Natural killer cell treated with Interleukin-12 subunit alpha and Interleukin-12 subunit beta and Interleukin-15 and Interleukin-18, amount 100 ng/mL, for 72 hours (primary cell): ENCODE results near the gene ATP5MC3. TPM values are rescaled to one million over a fixed set of nuclear protein-coding genes. Genes with fewer than 3 reads are reported as not detected.

ENCODE experiments used
- ATAC-seq, 2 donors: fragments of 150-1000 bp; cut with Tn5 transposase in 1 of 2; sonication (Bioruptor Pico), chemical (Tn5 transposase) in 1 of 2; 2 replicates each; pipeline ENCODE4 v1.10.0; 2021
- DNase-seq: peaks from one replicate; pipeline ENCODE4 v3.0.0; 2022; ENCODE audit warnings: low spot score
- H3K27ac Mint-ChIP-seq, 2 donors: 1 replicate in 1 of 2; 2 replicates in 1 of 2; pipeline ENCODE4 v1.8.0; 2022; ENCODE audit warnings: mixed read lengths in 2 of 2, mild to moderate bottlenecking in 1 of 2, moderate library complexity in 1 of 2
- H3K27me3 Mint-ChIP-seq, 2 donors: 1 replicate in 1 of 2; 2 replicates in 1 of 2; pipeline ENCODE4 v1.8.0; 2022; ENCODE audit warnings: mixed read lengths in 2 of 2
- H3K36me3 Mint-ChIP-seq: one replicate; pipeline ENCODE4 v1.8.0; 2022; ENCODE audit warnings: mixed read lengths
- H3K4me1 Mint-ChIP-seq, 2 donors: 1 replicate in 1 of 2; 2 replicates in 1 of 2; pipeline ENCODE4 v1.8.0; 2022; ENCODE audit warnings: low read depth in 2 of 2, mixed read lengths in 2 of 2, mild to moderate bottlenecking in 1 of 2
- H3K4me3 Mint-ChIP-seq: one replicate; pipeline ENCODE4 v1.8.0; 2022; ENCODE audit warnings: mixed read lengths
- H3K9me3 Mint-ChIP-seq: 2 replicates; pipeline ENCODE4 v1.8.0; 2022; ENCODE audit warnings: mixed read lengths
- total RNA-seq, 2 donors: library from RNA; stranded (reverse); gene quantifications; one replicate each; pipeline ENCODE4 v1.2.3, GENCODE V29; 2022

ATP5MC3 gene
- total RNA-seq, 2 donors from 2014 or later, result 226 to 254 TPM

- DNase-seq (no peak), ATAC-seq (no peak)
- H3K36me3 Mint-ChIP-seq, result no peaks in the 10 kb centered on the region
- no peak overlapping the region for H3K27ac Mint-ChIP-seq
- no peaks in the 10 kb centered on the region for H3K27me3 Mint-ChIP-seq
- H3K4me1 Mint-ChIP-seq, result peaks cover 22 to 23% of the 10 kb centered on the region in 2 donors
- no peaks in the 10 kb centered on the region for H3K9me3 Mint-ChIP-seq
- H3K4me3 Mint-ChIP-seq, result no peak overlapping the region
Observed at GRCh38 chr2:175158894-175159293, 22.6 kb downstream of the ATP5MC3 start.

GRCh38 chr2:175156534-175156933, 25.0 kb downstream of the ATP5MC3 start:
- H3K36me3 Mint-ChIP-seq, result no peaks in the 10 kb centered on the region
- no peak for ATAC-seq
- peaks cover 30 to 40% of the 10 kb centered on the region in 2 donors for H3K4me1 Mint-ChIP-seq
- no peak overlapping the region for H3K4me3 Mint-ChIP-seq
- H3K27me3 Mint-ChIP-seq, result no peaks in the 10 kb centered on the region
- H3K9me3 Mint-ChIP-seq, result no peaks in the 10 kb centered on the region
- no peak for DNase-seq
- H3K27ac Mint-ChIP-seq, result no peak overlapping the region

- H3K9me3 Mint-ChIP-seq, result no peaks in the 10 kb centered on the region
- peak overlapping the region; percentile 77 for H3K4me3 Mint-ChIP-seq
- no peaks in the 10 kb centered on the region for H3K27me3 Mint-ChIP-seq
- peaks cover under 1% of the 10 kb centered on the region for H3K36me3 Mint-ChIP-seq
- peak; percentile 84 to 96 for ATAC-seq
- peak overlapping the region; percentile 47 to 82 for H3K27ac Mint-ChIP-seq
- DNase-seq, result no peak
- peaks cover 29 to 44% of the 10 kb centered on the region in 2 donors for H3K4me1 Mint-ChIP-seq
Observed at GRCh38 chr2:175154661-175155082, 26.8 kb downstream of the ATP5MC3 start.

DNA sequence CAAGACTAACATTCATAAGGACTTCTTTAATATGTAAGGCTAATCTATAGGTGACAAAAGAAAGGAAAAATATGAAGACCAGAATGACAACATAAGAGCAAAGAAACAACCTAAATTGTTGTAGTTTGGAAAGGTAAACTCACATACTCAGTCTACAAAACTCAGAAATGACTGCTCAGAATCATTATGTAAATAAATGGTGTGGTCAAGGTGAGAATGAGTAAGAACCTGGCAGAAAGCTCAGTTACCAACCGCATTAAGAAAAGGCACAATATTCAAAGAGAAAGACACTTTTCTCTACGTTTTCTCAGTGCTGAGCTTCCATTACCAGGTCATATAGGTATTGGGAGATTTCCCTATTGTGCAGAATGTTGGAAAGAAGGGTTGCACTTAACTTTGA, 29.3 kb downstream of the ATP5MC3 start:
- Mint-ChIP-seq H3K4me3 (no peak overlapping the region), H3K27me3 (no peaks in the 10 kb centered on the region), H3K27ac (no peak overlapping the region), H3K36me3 (peaks cover 7% of the 10 kb centered on the region), H3K4me1 (peaks cover 38 to 51% of the 10 kb centered on the region in 2 donors), H3K9me3 (no peaks in the 10 kb centered on the region)
- ATAC-seq (peak; percentile 61 to 74), DNase-seq (no peak)

DNA sequence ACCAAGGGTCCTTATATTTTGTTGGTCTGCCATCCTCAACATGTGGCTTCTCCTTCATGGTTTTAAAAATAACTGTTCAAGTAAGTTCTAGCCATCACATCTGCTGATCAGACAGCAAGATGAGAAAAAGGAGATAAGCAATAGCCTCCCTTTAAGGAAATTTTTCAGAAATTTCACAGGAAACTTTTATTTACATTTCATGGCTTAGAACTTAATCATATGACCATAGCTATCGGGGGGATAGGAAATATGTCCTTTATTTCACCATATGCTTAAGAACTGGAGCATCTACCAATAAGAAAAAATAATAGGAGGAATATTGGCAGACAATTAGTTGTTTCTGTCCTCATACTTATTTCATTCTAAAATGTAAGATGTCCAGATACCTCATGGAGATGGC, 29.7 kb downstream of the ATP5MC3 start:
- DNase-seq, result no peak
- Mint-ChIP-seq H3K9me3 (no peaks in the 10 kb centered on the region), H3K36me3 (peaks cover 7% of the 10 kb centered on the region), H3K27me3 (no peaks in the 10 kb centered on the region), H3K27ac (no peak overlapping the region), H3K4me3 (no peak overlapping the region), H3K4me1 (peaks cover 34 to 46% of the 10 kb centered on the region in 2 donors)
- ATAC-seq, result no peak

DNA sequence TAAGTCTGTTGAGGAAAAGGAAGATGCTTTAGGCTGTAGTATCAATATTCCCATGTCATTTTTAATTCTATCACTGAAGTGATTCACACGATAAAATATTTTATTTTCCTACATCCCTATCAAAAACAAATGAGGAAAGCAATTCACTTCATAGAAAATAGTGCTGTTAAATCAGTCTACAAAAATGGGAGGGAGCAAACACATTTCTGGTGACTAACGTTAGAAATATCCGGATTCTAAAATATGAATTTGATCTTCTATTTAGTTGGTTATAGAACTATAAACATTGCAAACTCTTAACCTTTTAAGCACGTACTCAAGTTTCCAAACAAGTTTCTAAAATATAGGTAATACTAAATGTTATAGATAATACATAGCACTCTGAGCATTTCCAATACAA, 34.3 kb downstream of the ATP5MC3 start:
- H3K4me3 Mint-ChIP-seq, result no peak overlapping the region
- no peaks in the 10 kb centered on the region for H3K27me3 Mint-ChIP-seq
- H3K27ac Mint-ChIP-seq, result no peak overlapping the region
- DNase-seq (no peak), ATAC-seq (no peak)
- no peaks in the 10 kb centered on the region for H3K9me3 Mint-ChIP-seq
- peaks cover 7% of the 10 kb centered on the region for H3K36me3 Mint-ChIP-seq
- peaks cover 32 to 36% of the 10 kb centered on the region in 2 donors for H3K4me1 Mint-ChIP-seq

DNA sequence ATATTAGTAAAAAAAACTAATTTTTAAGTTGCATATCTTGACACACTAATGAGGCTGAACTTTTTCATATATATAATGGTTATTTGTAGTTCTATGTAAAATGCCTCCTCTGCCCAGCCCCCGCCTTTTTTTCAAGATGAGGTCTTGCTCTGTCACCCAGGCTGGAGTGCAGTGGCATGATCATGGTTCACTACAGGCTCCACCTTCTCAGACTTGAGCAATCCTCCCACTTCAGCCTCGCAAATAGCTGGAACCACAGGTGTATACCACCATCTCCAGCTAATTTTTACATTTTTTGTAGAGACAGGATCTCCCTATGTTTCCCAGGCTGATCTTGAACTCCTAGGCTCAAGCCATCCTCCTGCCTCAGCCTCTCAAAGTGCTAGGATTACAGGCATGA, 37.8 kb downstream of the ATP5MC3 start:
- Mint-ChIP-seq H3K36me3 (no peaks in the 10 kb centered on the region), H3K27me3 (no peaks in the 10 kb centered on the region), H3K4me1 (peaks cover 21 to 33% of the 10 kb centered on the region in 2 donors), H3K4me3 (no peak overlapping the region), H3K9me3 (no peaks in the 10 kb centered on the region), H3K27ac (peak overlapping the region in 1 of 2 donors; percentile 17)
- ATAC-seq (no peak), DNase-seq (no peak)

DNA sequence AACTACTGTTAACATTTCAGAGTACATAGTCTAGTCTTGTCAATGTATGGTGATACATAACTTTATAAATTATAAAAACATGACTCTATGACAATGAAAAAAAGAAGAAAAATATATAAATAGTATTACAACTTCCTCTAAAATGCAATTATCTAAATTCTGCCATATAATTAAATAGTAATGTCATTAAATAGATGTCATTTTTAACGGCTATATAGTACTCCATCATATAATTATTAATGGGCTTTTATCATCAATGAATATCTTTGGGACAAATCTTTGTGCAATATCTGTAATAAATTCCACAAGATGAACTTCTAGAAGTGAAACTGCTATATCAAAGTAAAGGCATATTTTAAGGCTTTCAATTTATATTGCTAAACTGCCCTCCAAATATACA, 38.3 kb downstream of the ATP5MC3 start:
- Mint-ChIP-seq H3K36me3 (no peaks in the 10 kb centered on the region), H3K9me3 (no peaks in the 10 kb centered on the region), H3K27ac (peak overlapping the region in 1 of 2 donors; percentile 17), H3K4me3 (no peak overlapping the region), H3K27me3 (no peaks in the 10 kb centered on the region), H3K4me1 (peaks cover 21 to 35% of the 10 kb centered on the region in 2 donors)
- ATAC-seq (no peak), DNase-seq (no peak)

DNA sequence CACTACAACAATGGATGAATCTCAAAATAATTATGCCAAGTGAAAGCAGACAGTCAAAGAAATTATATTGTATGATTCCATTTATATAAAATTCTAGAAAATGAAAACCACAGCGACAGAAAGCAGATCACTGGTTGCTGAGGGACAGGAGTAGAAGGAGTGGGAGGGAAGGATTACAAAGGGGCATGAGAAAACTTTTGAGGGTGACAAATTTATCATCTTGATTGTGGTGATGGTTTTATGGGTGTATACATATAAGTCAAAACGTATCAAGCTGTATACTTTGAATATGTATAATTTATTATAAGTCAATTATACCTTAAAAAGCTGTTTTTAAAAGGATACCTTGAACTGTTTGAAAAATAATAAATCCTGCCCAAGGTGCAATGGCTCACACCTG, 41.2 kb downstream of the ATP5MC3 start:
- peak overlapping the region in 1 of 2 donors; percentile 48 for H3K27ac Mint-ChIP-seq
- no peak for ATAC-seq
- no peak for DNase-seq
- peaks cover 3% of the 10 kb centered on the region for H3K36me3 Mint-ChIP-seq
- H3K4me3 Mint-ChIP-seq, result no peak overlapping the region
- no peaks in the 10 kb centered on the region for H3K9me3 Mint-ChIP-seq
- no peaks in the 10 kb centered on the region for H3K27me3 Mint-ChIP-seq
- H3K4me1 Mint-ChIP-seq, result peaks cover 32 to 55% of the 10 kb centered on the region in 2 donors

DNA sequence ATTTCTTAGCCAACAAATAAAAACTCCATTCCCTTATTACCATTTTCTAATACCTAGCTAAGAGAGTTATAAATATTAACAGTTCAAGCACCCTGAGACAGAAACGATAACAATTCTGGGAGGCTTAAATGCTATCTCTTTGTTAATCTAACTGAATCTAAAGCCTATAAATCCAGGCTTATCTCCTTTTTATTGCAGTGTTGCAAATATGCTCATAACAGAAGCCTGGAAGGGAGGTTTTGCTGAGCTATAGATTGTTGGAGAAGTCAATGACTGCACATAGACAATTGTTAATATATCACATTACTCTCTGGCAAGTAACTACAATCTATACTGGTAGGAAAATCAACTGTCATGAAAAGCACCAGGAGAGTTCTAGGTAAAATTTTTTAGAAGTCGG, 43.7 kb downstream of the ATP5MC3 start:
- Mint-ChIP-seq H3K36me3 (peaks cover 8% of the 10 kb centered on the region), H3K9me3 (no peaks in the 10 kb centered on the region), H3K4me1 (peaks cover 30 to 49% of the 10 kb centered on the region in 2 donors), H3K27me3 (no peaks in the 10 kb centered on the region), H3K27ac (no peak overlapping the region), H3K4me3 (no peak overlapping the region)
- DNase-seq (no peak), ATAC-seq (no peak)

DNA sequence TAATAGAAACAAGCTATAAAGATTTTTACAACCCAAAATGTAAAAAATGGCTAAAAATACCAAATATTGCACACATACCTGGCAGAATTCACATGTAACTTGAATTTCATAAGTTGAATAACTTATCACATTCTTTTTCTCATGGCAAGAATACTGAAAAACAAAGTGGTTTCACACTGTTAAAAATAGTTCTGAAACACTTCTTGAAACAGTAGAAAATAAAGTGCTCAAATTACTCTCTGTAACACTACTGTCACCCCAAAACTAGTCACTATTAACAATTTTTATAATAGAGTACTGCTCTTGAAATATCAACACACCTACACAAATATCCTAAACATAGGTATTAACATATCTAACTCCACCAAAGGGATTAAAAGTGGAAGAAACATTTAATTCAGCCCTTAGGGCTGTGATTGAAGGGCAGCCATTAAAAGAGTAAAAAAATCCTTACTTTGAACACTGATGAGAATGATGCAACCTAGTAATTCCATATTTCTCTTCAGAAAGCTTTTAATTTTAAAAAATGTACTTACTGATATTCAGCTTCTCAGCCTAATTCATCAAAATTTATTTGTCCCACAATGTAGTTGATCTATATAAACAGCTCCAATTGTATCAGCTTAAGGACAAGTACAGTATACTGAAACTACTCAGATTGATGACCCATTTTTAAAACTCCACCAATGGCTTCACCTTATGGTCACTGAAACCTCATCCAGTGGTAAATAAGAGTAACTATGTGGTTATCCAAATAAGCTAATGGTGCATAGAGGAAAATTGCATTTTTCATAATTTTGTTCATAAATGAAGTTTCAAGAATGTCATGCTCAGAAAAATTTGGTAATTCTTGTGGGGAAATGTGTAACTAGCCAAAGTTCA, 44.9 kb downstream of the ATP5MC3 start:
- Mint-ChIP-seq H3K4me1 (peaks cover 25 to 43% of the 10 kb centered on the region in 2 donors), H3K27ac (no peak overlapping the region), H3K36me3 (peaks cover 8% of the 10 kb centered on the region), H3K4me3 (no peak overlapping the region), H3K27me3 (no peaks in the 10 kb centered on the region), H3K9me3 (no peaks in the 10 kb centered on the region)
- ATAC-seq (no peak), DNase-seq (no peak)

DNA sequence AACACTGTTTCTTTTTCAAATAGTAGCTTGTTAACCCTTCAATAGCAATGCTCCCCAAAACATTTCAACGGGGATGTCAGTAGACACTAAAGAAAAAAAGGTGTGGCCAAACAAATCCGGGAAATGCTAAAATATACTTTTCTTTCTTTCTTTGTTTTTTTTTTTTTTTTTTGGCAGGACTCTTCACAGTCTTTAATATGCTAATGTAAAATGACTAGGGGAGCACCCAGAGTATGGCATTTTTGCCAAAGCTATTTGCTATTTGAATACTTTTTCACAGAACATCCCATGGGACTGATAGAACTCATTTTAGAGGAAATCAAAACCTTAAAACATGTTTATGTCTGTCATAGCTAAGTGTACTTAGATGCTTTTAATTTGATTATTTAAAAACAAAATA, 45.6 kb downstream of the ATP5MC3 start:
- Mint-ChIP-seq H3K27ac (no peak overlapping the region), H3K9me3 (no peaks in the 10 kb centered on the region), H3K27me3 (no peaks in the 10 kb centered on the region), H3K36me3 (peaks cover 8% of the 10 kb centered on the region), H3K4me3 (no peak overlapping the region), H3K4me1 (peaks cover 25 to 43% of the 10 kb centered on the region in 2 donors)
- DNase-seq, result no peak
- ATAC-seq, result no peak

DNA sequence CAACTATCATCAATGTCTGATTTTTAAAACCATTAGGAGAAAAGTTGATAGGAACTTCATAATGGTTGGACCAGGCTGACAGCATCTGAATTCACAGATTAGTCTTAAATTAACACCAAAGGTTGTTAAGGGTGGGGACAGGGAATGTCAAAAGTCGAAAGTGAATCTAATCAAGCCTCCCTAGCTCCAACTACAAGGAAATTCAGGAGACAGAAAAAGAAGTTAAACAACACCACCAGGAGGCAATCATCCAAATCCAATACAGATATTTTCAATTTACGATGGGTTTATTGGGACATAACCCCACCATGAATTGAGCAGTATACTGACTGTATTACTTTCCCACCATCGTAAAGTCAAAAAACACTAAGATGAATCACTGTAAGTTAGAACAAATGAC, 46.3 kb downstream of the ATP5MC3 start:
- Mint-ChIP-seq H3K4me3 (no peak overlapping the region), H3K4me1 (peaks cover 23 to 41% of the 10 kb centered on the region in 2 donors), H3K36me3 (peaks cover 8% of the 10 kb centered on the region), H3K27ac (no peak overlapping the region), H3K27me3 (no peaks in the 10 kb centered on the region), H3K9me3 (no peaks in the 10 kb centered on the region)
- no peak for ATAC-seq
- no peak for DNase-seq

DNA sequence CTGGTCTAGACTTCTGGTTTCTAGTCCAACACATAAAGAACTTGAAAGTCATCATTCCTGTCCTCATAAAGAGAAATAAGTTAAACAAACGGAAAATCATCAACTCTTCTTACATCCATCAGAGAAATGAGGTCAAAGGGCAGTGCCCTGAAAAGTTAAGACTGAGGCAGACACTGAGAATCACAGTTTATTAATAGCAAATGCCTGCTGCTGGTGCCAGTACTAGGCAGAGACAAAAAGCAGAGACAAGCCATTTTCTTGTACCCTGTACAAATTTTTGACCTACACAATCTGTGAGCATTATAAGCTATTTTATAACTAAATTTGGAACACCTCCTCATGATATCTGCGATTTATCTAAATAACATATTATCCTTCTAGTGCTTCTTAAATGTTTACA, 50.3 kb downstream of the ATP5MC3 start:
- no peaks in the 10 kb centered on the region for H3K9me3 Mint-ChIP-seq
- DNase-seq, result no peak
- peaks cover 10 to 13% of the 10 kb centered on the region in 2 donors for H3K4me1 Mint-ChIP-seq

More for the DNA sequence above, 50.3 kb downstream of the ATP5MC3 start:
- Mint-ChIP-seq H3K36me3 (peaks cover 14% of the 10 kb centered on the region), H3K4me3 (no peak overlapping the region), H3K27me3 (no peaks in the 10 kb centered on the region), H3K27ac (no peak overlapping the region)
- no peak for ATAC-seq
